Measurements from ENCODE around the gene RPS3A. TPM values are rescaled to one million over a fixed set of nuclear protein-coding genes. Genes with fewer than 3 reads are reported as not detected.
"Not testable (repeated sequence)": the region's sequence is repeated elsewhere in the genome, so short reads cannot be mapped to it uniquely, and the experiment has no call there.

The RPS3A gene
- polyA plus RNA-seq, 3 donors: 1,088 to 1,816 (median 1,582) TPM

GRCh38 chr4:151067316-151067970 lies 32.0 kb upstream of the RPS3A start:
- Histone ChIP-seq H3K27ac (ENCODE audit: low read depth in 1 of 2, low read length in 2 of 2) (no peak overlapping the region), H3K4me1 (ENCODE audit: control insufficient read depth in 1 of 2, insufficient read depth in 2 of 2, low read length in 2 of 2) (no peaks in the 10 kb centered on the region), H3K9ac (ENCODE audit: insufficient read depth, low read length, poor library complexity, severe bottlenecking) (no peak overlapping the region), H3K79me2 (ENCODE audit: insufficient read depth, low read length) (no peaks in the 10 kb centered on the region), H3K9me3 (replicated peaks in 1 of 2; ENCODE audit: control insufficient read depth in 1 of 2, insufficient read depth in 1 of 2, low read length in 2 of 2) (no peaks in the 10 kb centered on the region), H3K4me2 (replicated peaks; ENCODE audit: extremely low read depth, low read length, poor library complexity, severe bottlenecking) (no peak overlapping the region), H3K36me3 (replicated peaks in 1 of 2; ENCODE audit: control insufficient read depth in 1 of 2, insufficient read depth in 2 of 2, low read length in 2 of 2) (no peaks in the 10 kb centered on the region), H3K27me3 (ENCODE audit: control insufficient read depth in 2 of 2, insufficient read depth in 2 of 2, low read length in 2 of 2) (no peaks in the 10 kb centered on the region), H2AFZ (ENCODE audit: insufficient read depth, low read depth, low read length, poor library complexity, severe bottlenecking) (no peak overlapping the region), H4K20me1 (ENCODE audit: insufficient read depth, low read length) (no peaks in the 10 kb centered on the region), H3K4me3 (replicated peaks in 1 of 3; ENCODE audit: low read depth in 2 of 3, low read length in 3 of 3) (no peak overlapping the region)
- no peak for DNase-seq
- TF ChIP-seq CTCF (IDR thresholded peaks at IDR 0.05): no peak
- Mint-ChIP-seq H3K4me3 (no peak overlapping the region), H3K27me3 (ENCODE audit: low read depth in 3 of 3) (peaks cover 0 to 6% (median 1%) of the 10 kb centered on the region in 3 donors), H3K4me1 (no peaks in the 10 kb centered on the region), H3K36me3 (no peaks in the 10 kb centered on the region), H3K9me3 (peaks cover 0 to 3% (median 0%) of the 10 kb centered on the region in 7 donors), H3K27ac (no peak overlapping the region)
- intact Hi-C loops (cut with micrococcal nuclease): no loop called here
- 100% methylated on average over 1 of the region's 5 CpGs for WGBS (ENCODE audit: insufficient coverage)

- Histone ChIP-seq H2AFZ (ENCODE audit: insufficient read depth, low read depth, low read length, poor library complexity, severe bottlenecking) (no peak overlapping the region), H3K4me1 (ENCODE audit: control insufficient read depth in 1 of 2, insufficient read depth in 2 of 2, low read length in 2 of 2) (no peaks in the 10 kb centered on the region), H3K4me2 (replicated peaks; ENCODE audit: extremely low read depth, low read length, poor library complexity, severe bottlenecking) (no peak overlapping the region), H3K9ac (ENCODE audit: insufficient read depth, low read length, poor library complexity, severe bottlenecking) (no peak overlapping the region), H3K27me3 (ENCODE audit: control insufficient read depth in 2 of 2, insufficient read depth in 2 of 2, low read length in 2 of 2) (no peaks in the 10 kb centered on the region), H3K36me3 (replicated peaks in 1 of 2; ENCODE audit: control insufficient read depth in 1 of 2, insufficient read depth in 2 of 2, low read length in 2 of 2) (no peaks in the 10 kb centered on the region), H4K20me1 (ENCODE audit: insufficient read depth, low read length) (no peaks in the 10 kb centered on the region), H3K79me2 (ENCODE audit: insufficient read depth, low read length) (no peaks in the 10 kb centered on the region), H3K9me3 (replicated peaks in 1 of 2; ENCODE audit: control insufficient read depth in 1 of 2, insufficient read depth in 1 of 2, low read length in 2 of 2) (no peaks in the 10 kb centered on the region), H3K4me3 (replicated peaks in 1 of 3; ENCODE audit: low read depth in 2 of 3, low read length in 3 of 3) (no peak overlapping the region), H3K27ac (ENCODE audit: low read depth in 1 of 2, low read length in 2 of 2) (no peak overlapping the region)
- no peak for TF ChIP-seq CTCF (IDR thresholded peaks at IDR 0.05)
- Mint-ChIP-seq H3K36me3 (no peaks in the 10 kb centered on the region), H3K27me3 (ENCODE audit: low read depth in 3 of 3) (peaks cover 0 to 2% (median 0%) of the 10 kb centered on the region in 3 donors), H3K27ac (no peak overlapping the region), H3K4me1 (no peaks in the 10 kb centered on the region), H3K4me3 (no peak overlapping the region), H3K9me3 (peaks cover 0 to 3% (median 0%) of the 10 kb centered on the region in 7 donors)
- no peak for DNase-seq
- intact Hi-C loops (cut with micrococcal nuclease): no loop called here
Observed at GRCh38 chr4:151074416-151074916, 25.0 kb upstream of the RPS3A start.

- H3K27me3 ChIP-seq (ENCODE audit: control insufficient read depth in 2 of 2, insufficient read depth in 2 of 2, low read length in 2 of 2); H3K36me3 ChIP-seq (replicated peaks in 1 of 2; ENCODE audit: control insufficient read depth in 1 of 2, insufficient read depth in 2 of 2, low read length in 2 of 2); H3K9me3 Mint-ChIP-seq; DNase-seq; H2AFZ ChIP-seq (ENCODE audit: insufficient read depth, low read depth, low read length, poor library complexity, severe bottlenecking); H3K4me3 ChIP-seq (replicated peaks in 1 of 3; ENCODE audit: low read depth in 2 of 3, low read length in 3 of 3); H3K4me1 ChIP-seq (ENCODE audit: control insufficient read depth in 1 of 2, insufficient read depth in 2 of 2, low read length in 2 of 2); H4K20me1 ChIP-seq (ENCODE audit: insufficient read depth, low read length); H3K27ac ChIP-seq (ENCODE audit: low read depth in 1 of 2, low read length in 2 of 2); H3K4me1 Mint-ChIP-seq; H3K36me3 Mint-ChIP-seq; H3K9ac ChIP-seq (ENCODE audit: insufficient read depth, low read length, poor library complexity, severe bottlenecking); H3K27ac Mint-ChIP-seq; H3K4me3 Mint-ChIP-seq; H3K9me3 ChIP-seq (replicated peaks in 1 of 2; ENCODE audit: control insufficient read depth in 1 of 2, insufficient read depth in 1 of 2, low read length in 2 of 2); H3K27me3 Mint-ChIP-seq (ENCODE audit: low read depth in 3 of 3); intact Hi-C loops (cut with micrococcal nuclease); H3K4me2 ChIP-seq (replicated peaks; ENCODE audit: extremely low read depth, low read length, poor library complexity, severe bottlenecking); H3K79me2 ChIP-seq (ENCODE audit: insufficient read depth, low read length): not testable (repeated sequence)
- WGBS (ENCODE audit: insufficient coverage): 92% methylated on average over 2 of the region's 2 CpGs
Observed at GRCh38 chr4:151077978-151078377, 21.4 kb upstream of the RPS3A start.
